NT2/D1 (cell line): ENCODE measurements around the gene ABR.

Experiments
- DNase-seq: peaks from one replicate; pipeline ENCODE4 v3.0.0-alpha.2; 2011; ENCODE audit warnings: low read depth, low spot score
- H3K27me3 ChIP-seq: 2 replicates; pipeline ENCODE4 v1.6.0; 2011; ENCODE audit warnings: mild to moderate bottlenecking; ENCODE audit not compliant: insufficient read length, insufficient read depth
- H3K36me3 ChIP-seq: 2 replicates; pipeline ENCODE4 v1.6.1; 2011; ENCODE audit warnings: mild to moderate bottlenecking, low read length, mixed read lengths; ENCODE audit not compliant: insufficient read depth, insufficient read length
- H3K4me1 ChIP-seq: 2 replicates; pipeline ENCODE4 v1.5.1; 2011; ENCODE audit not compliant: insufficient read depth, insufficient read length
- H3K4me3 ChIP-seq: 2 replicates; pipeline ENCODE4 v1.5.1; 2011; ENCODE audit warnings: low read depth; ENCODE audit not compliant: insufficient read length
- H3K9ac ChIP-seq: 2 replicates; pipeline ENCODE4 v1.6.0; 2011; ENCODE audit warnings: low read depth; ENCODE audit not compliant: insufficient read length
- H3K9me3 ChIP-seq: 2 replicates; pipeline ENCODE4 v1.5.1; 2011; ENCODE audit warnings: mild to moderate bottlenecking, low read length; ENCODE audit not compliant: insufficient read depth
- SUZ12 ChIP-seq: IDR thresholded peaks from 2 replicates; pipeline ENCODE4 v1.6.1; 2011; ENCODE audit not compliant: insufficient read length, insufficient read depth; ENCODE audit errors: extremely low read depth
- YY1 ChIP-seq: IDR thresholded peaks from 2 replicates; pipeline ENCODE4 v1.6.1; 2011; ENCODE audit not compliant: insufficient read length, insufficient read depth
- ZNF274 ChIP-seq: IDR thresholded peaks from 2 replicates; pipeline ENCODE4 v1.6.1; 2011; ENCODE audit warnings: mild to moderate bottlenecking, low read depth, low read length

ABR gene

GRCh38 chr17:1109606-1110540 is 69.9 kb downstream of the ABR start:
- peaks cover 20% of the 10 kb centered on the region for H3K27me3 ChIP-seq
- H3K9me3 ChIP-seq: no peaks in the 10 kb centered on the region; the same call in 1 of the 2 replicates
- H3K4me3 ChIP-seq: peak overlapping the region; percentile 40
- DNase-seq: no peak
- peaks cover 11% of the 10 kb centered on the region for H3K36me3 ChIP-seq
- TF ChIP-seq YY1: no peak
- TF ChIP-seq ZNF274: no peak
- no peak for TF ChIP-seq SUZ12
- peak overlapping the region; percentile 72 for H3K9ac ChIP-seq
- peaks cover 22% of the 10 kb centered on the region for H3K4me1 ChIP-seq

- DNase-seq: no peak
- peaks cover 20% of the 10 kb centered on the region for H3K4me1 ChIP-seq
- peak overlapping the region; percentile 72 for H3K9ac ChIP-seq
- no peak for TF ChIP-seq SUZ12
- no peak for TF ChIP-seq YY1
- no peak for TF ChIP-seq ZNF274
- H3K9me3 ChIP-seq: no peaks in the 10 kb centered on the region; the same call in 1 of the 2 replicates
- H3K4me3 ChIP-seq: peak overlapping the region; percentile 40
- peaks cover 20% of the 10 kb centered on the region for H3K27me3 ChIP-seq
- H3K36me3 ChIP-seq: peaks cover 13% of the 10 kb centered on the region
Observed at GRCh38 chr17:1108765-1109605, 70.8 kb downstream of the ABR start.

GRCh38 chr17:1108478-1108764 is 71.4 kb downstream of the ABR start:
- peak overlapping the region; percentile 11 for H3K9ac ChIP-seq
- DNase-seq: no peak
- peaks cover 20% of the 10 kb centered on the region for H3K27me3 ChIP-seq
- peaks cover 14% of the 10 kb centered on the region for H3K36me3 ChIP-seq
- no peaks in the 10 kb centered on the region; the same call in 1 of the 2 replicates for H3K9me3 ChIP-seq
- TF ChIP-seq YY1: no peak
- TF ChIP-seq ZNF274: no peak
- TF ChIP-seq SUZ12: no peak
- peaks cover 20% of the 10 kb centered on the region for H3K4me1 ChIP-seq
- H3K4me3 ChIP-seq: peak overlapping the region; percentile 37

- DNase-seq: no peak
- TF ChIP-seq SUZ12: no peak
- no peak for TF ChIP-seq YY1
- TF ChIP-seq ZNF274: no peak
- Histone ChIP-seq H3K9ac (peak overlapping the region; percentile 26), H3K27me3 (peaks cover 20% of the 10 kb centered on the region), H3K9me3 (no peaks in the 10 kb centered on the region; the same call in 1 of the 2 replicates), H3K4me3 (peak overlapping the region; percentile 37), H3K36me3 (peaks cover 14% of the 10 kb centered on the region), H3K4me1 (peaks cover 20% of the 10 kb centered on the region)
Observed at GRCh38 chr17:1107777-1108477, 71.9 kb downstream of the ABR start.

GRCh38 chr17:1107083-1107776 is 72.6 kb downstream of the ABR start:
- Histone ChIP-seq H3K9me3 (no peaks in the 10 kb centered on the region), H3K36me3 (peaks cover 14% of the 10 kb centered on the region), H3K27me3 (peaks cover 20% of the 10 kb centered on the region), H3K4me1 (peaks cover 19% of the 10 kb centered on the region), H3K4me3 (no peak overlapping the region), H3K9ac (peak overlapping the region; percentile 26)
- TF ChIP-seq ZNF274 (no peak), YY1 (no peak), SUZ12 (no peak)
- DNase-seq: no peak

GRCh38 chr17:1104222-1104621 is 75.6 kb downstream of the ABR start:
- Histone ChIP-seq H3K4me1 (peaks cover 5% of the 10 kb centered on the region), H3K4me3 (no peak overlapping the region), H3K9me3 (no peaks in the 10 kb centered on the region), H3K27me3 (peaks cover 20% of the 10 kb centered on the region), H3K36me3 (peaks cover 24% of the 10 kb centered on the region), H3K9ac (no peak overlapping the region)
- DNase-seq: no peak
- TF ChIP-seq SUZ12 (no peak), YY1 (no peak), ZNF274 (no peak)

- Histone ChIP-seq H3K4me3 (no peak overlapping the region), H3K4me1 (peaks cover 6% of the 10 kb centered on the region), H3K9ac (no peak overlapping the region), H3K36me3 (peaks cover 18% of the 10 kb centered on the region), H3K9me3 (no peaks in the 10 kb centered on the region), H3K27me3 (no peaks in the 10 kb centered on the region)
- TF ChIP-seq ZNF274 (no peak), YY1 (no peak), SUZ12 (no peak)
- DNase-seq: no peak
Observed at GRCh38 chr17:1100382-1100781, 79.4 kb downstream of the ABR start.
